Hepatocyte (in vitro differentiated cells): ENCODE data around the gene CAD. TPM values are rescaled to one million over a fixed set of nuclear protein-coding genes. Genes with fewer than 3 reads are reported as not detected.
"Not testable (repeated sequence)": the region's sequence is repeated elsewhere in the genome, so short reads cannot be mapped to it uniquely, and the experiment has no call there.

Experiments
- DNase-seq: peaks from one replicate; pipeline ENCODE4 v3.0.0-alpha.2; 2016; ENCODE audit warnings: low spot score
- H2AFZ ChIP-seq: fragments of 200-600 bp; sonication (generic); 2 replicates; pipeline ENCODE4 v1.6.0; 2016; ENCODE audit warnings: antibody characterized with exemption, mild to moderate bottlenecking
- H3K27ac ChIP-seq: fragments of 200-600 bp; sonication (generic); 2 replicates; pipeline ENCODE4 v1.5.1; 2016; ENCODE audit warnings: mild to moderate bottlenecking
- H3K27me3 ChIP-seq: fragments of 200-600 bp; sonication (generic); 2 replicates; pipeline ENCODE4 v1.6.1; 2016
- H3K36me3 ChIP-seq: fragments of 200-600 bp; sonication (generic); replicated peaks from 2 replicates; pipeline ENCODE4 v1.5.1; 2016; ENCODE audit warnings: low read depth; ENCODE audit not compliant: insufficient read depth
- H3K4me1 ChIP-seq: fragments of 200-600 bp; sonication (generic); 2 replicates; pipeline ENCODE4 v1.5.1; 2016; ENCODE audit warnings: mild to moderate bottlenecking, moderate library complexity; ENCODE audit not compliant: insufficient read depth
- H3K4me2 ChIP-seq: fragments of 200-600 bp; sonication (generic); 2 replicates; pipeline ENCODE4 v1.6.0; 2016
- H3K4me3 ChIP-seq: fragments of 200-600 bp; sonication (generic); 2 replicates; pipeline ENCODE4 v1.5.1; 2016; ENCODE audit warnings: mild to moderate bottlenecking
- H3K79me2 ChIP-seq: fragments of 200-600 bp; sonication (generic); 2 replicates; pipeline ENCODE4 v1.6.0; 2017; ENCODE audit warnings: mild to moderate bottlenecking
- H3K9me2 ChIP-seq: fragments of 200-600 bp; sonication (generic); replicated peaks from 2 replicates; pipeline ENCODE4 v1.6.0; 2017; ENCODE audit warnings: mild to moderate bottlenecking; ENCODE audit not compliant: insufficient read depth
- H3K9me3 ChIP-seq: fragments of 200-600 bp; sonication (generic); 2 replicates; pipeline ENCODE4 v1.5.1; 2016; ENCODE audit warnings: low read depth, mild to moderate bottlenecking
- H4K20me1 ChIP-seq: fragments of 200-600 bp; sonication (generic); 2 replicates; pipeline ENCODE4 v1.6.0; 2016; ENCODE audit warnings: mild to moderate bottlenecking; ENCODE audit not compliant: insufficient read depth, poor library complexity, severe bottlenecking
- CTCF ChIP-seq: fragments of 200-600 bp; sonication (generic); IDR thresholded peaks from 2 replicates; pipeline ENCODE4 v1.5.1; 2016; ENCODE audit warnings: antibody characterized with exemption, mild to moderate bottlenecking; ENCODE audit not compliant: poor library complexity
- EZH2 ChIP-seq: fragments of 200-600 bp; sonication (generic); IDR thresholded peaks from 2 replicates; pipeline ENCODE4 v1.6.1; 2016; ENCODE audit warnings: antibody characterized with exemption, mild to moderate bottlenecking, borderline replicate concordance
- EZH2phosphoT487 ChIP-seq: fragments of 200-600 bp; sonication (generic); IDR thresholded peaks from one replicate; pipeline ENCODE4 v1.6.1; 2018; ENCODE audit warnings: antibody characterized with exemption, mild to moderate bottlenecking, low read depth, moderate library complexity; ENCODE audit not compliant: unreplicated experiment, severe bottlenecking
- WGBS: methylation state at CpG from one replicate; pipeline ENCODE4 v1.1.6; 2016; ENCODE audit warnings: low lambda C conversion rate; ENCODE audit errors: missing lambda C conversion rate; 5-methylcytosine and 5-hydroxymethylcytosine counted together
- polyA plus RNA-seq: library from polyadenylated mRNA; unstranded; fragments of >200 nt; fragmentation: Nextera tagmentation; extraction: Ambion mirVana; gene quantifications from 2 replicates; pipeline ENCODE4 v1.2.1, GENCODE V29; 2016
- total RNA-seq: library from RNA; depleted of rRNA; stranded (reverse); fragments of >200 nt; gene quantifications from 2 replicates; pipeline ENCODE4 v1.2.3, GENCODE V29; 2014

Gene CAD
- total and polyA plus RNA-seq, 2 experiments from 2014 or later, result 16.6 to 20.7 TPM

- no peaks in the 10 kb centered on the region for H4K20me1 ChIP-seq
- no peak overlapping the region for H3K4me3 ChIP-seq
- no peak for TF ChIP-seq CTCF
- no peak for TF ChIP-seq EZH2
- no peak for TF ChIP-seq EZH2phosphoT487
- H3K9me2 ChIP-seq, result no peaks in the 10 kb centered on the region
- H3K27ac ChIP-seq, result no peak overlapping the region
- H3K36me3 ChIP-seq, result no peaks in the 10 kb centered on the region
- H2AFZ ChIP-seq, result no peak overlapping the region
- DNase-seq, result no peak
- H3K9me3 ChIP-seq, result no peaks in the 10 kb centered on the region
- no peaks in the 10 kb centered on the region for H3K79me2 ChIP-seq
- H3K4me2 ChIP-seq, result no peak overlapping the region
- no peaks in the 10 kb centered on the region for H3K4me1 ChIP-seq
- 62% methylated on average over 2 of the region's 2 CpGs for WGBS
- H3K27me3 ChIP-seq, result peaks cover 37% of the 10 kb centered on the region
Observed at GRCh38 chr2:27270670-27271069, 53.5 kb downstream of the CAD start.

GRCh38 chr2:27271631-27272340, 54.6 kb downstream of the CAD start:
- Histone ChIP-seq H3K9me2 (no peaks in the 10 kb centered on the region), H3K36me3 (no peaks in the 10 kb centered on the region), H3K4me3 (no peak overlapping the region), H4K20me1 (no peaks in the 10 kb centered on the region), H2AFZ (no peak overlapping the region), H3K27ac (no peak overlapping the region), H3K27me3 (peaks cover 26% of the 10 kb centered on the region), H3K4me1 (no peaks in the 10 kb centered on the region), H3K79me2 (no peaks in the 10 kb centered on the region), H3K4me2 (no peak overlapping the region), H3K9me3 (no peaks in the 10 kb centered on the region)
- 32% methylated on average over 11 of the region's 11 CpGs for WGBS
- TF ChIP-seq EZH2phosphoT487 (no peak), EZH2 (no peak), CTCF (no peak)
- DNase-seq, result no peak

- H3K27me3 ChIP-seq, result peaks cover 22% of the 10 kb centered on the region
- not testable (repeated sequence) for H3K4me2 ChIP-seq, H3K9me2 ChIP-seq, H3K4me3 ChIP-seq, H4K20me1 ChIP-seq, H3K4me1 ChIP-seq, H3K27ac ChIP-seq, H3K36me3 ChIP-seq, DNase-seq, H3K79me2 ChIP-seq, H3K9me3 ChIP-seq, H2AFZ ChIP-seq
- 82% methylated on average over 15 of the region's 15 CpGs for WGBS
Observed at GRCh38 chr2:27272537-27273522, 55.7 kb downstream of the CAD start.
